Measurements from ENCODE around the gene SOS1.

Gene SOS1

DNA sequence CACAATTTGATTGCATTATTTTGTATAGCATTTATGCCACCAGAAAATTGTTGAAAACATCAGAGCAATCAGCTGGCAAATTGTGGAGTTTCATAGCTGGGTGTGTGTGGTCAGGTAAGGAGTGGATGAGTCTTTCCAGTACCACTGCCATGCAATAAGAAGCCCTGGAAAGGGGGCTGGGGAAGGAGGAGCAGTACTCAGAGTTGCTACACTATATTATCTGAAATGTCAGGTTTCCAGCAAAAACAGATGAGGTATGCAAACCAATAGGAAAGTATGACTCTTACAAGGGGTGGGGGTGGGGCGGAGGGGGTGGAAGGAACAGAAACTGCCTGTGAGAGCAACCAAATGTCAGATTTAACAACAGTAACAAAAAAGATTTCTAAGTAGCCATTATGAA, 112.2 kb downstream of the SOS1 start:
- H3K4me3 ChIP-seq (ENCODE audit: low read length): no peak overlapping the region
- no peak for TF ChIP-seq ZNF274 (IDR thresholded peaks at IDR 0.05; ENCODE audit: low read depth, low read length)

- no peak overlapping the region for H3K4me3 ChIP-seq (ENCODE audit: low read length)
- TF ChIP-seq ZNF274 (IDR thresholded peaks at IDR 0.05; ENCODE audit: low read depth, low read length): no peak
Measured at GRCh38 chr2:39007875-39008504, 112.9 kb downstream of the SOS1 start.

- H3K4me3 ChIP-seq (ENCODE audit: low read length): no peak overlapping the region
- TF ChIP-seq ZNF274 (IDR thresholded peaks at IDR 0.05; ENCODE audit: low read depth, low read length): no peak
Measured at GRCh38 chr2:39000552-39000951, 120.3 kb downstream of the SOS1 start.

DNA sequence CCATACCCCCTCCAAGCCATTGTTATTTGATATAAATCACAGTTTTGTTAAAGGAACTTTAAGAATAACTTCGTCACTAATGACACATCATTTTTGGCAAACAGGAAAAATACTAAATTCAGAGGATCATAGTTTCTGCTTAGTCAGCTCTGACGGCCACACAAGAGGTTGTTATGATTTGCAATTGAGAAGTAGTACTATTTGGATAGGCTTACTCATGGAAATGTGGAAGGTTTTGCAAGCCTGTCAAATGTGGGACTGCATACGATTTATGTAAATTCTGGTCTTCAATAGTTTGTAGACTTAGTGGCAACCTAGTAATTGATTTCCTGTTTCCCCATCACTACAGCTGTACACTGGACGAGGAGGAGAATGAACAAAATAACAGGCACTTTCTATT, 123.1 kb downstream of the SOS1 start:
- no peak for TF ChIP-seq ZNF274 (IDR thresholded peaks at IDR 0.05; ENCODE audit: low read depth, low read length)
- no peak overlapping the region for H3K4me3 ChIP-seq (ENCODE audit: low read length)

GRCh38 chr2:38991899-38992298, 129.0 kb downstream of the SOS1 start:
- TF ChIP-seq ZNF274 (IDR thresholded peaks at IDR 0.05; ENCODE audit: low read depth, low read length): no peak
- H3K4me3 ChIP-seq (ENCODE audit: low read length): no peak overlapping the region

- no peak for TF ChIP-seq ZNF274 (IDR thresholded peaks at IDR 0.05; ENCODE audit: low read depth, low read length)
- H3K4me3 ChIP-seq (ENCODE audit: low read length): no peak overlapping the region
Measured at GRCh38 chr2:38988716-38989115, 132.1 kb downstream of the SOS1 start.

DNA sequence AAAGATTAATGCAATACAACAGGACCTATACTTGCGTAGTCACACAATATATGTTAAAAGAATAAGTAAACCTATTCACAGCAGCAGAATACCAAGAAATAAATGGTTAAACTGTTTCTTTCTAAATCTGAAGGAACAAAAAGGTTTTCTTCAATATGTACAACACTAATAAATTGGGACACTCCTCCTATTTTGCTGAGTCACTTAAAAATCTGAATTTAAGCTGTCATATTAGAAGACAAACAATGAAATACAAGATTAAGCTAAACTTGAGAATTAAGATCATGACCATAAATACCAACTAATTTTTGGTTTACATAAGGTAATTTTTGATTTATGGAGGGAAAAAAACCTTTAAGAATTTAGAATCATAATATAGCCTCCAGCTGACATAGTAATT, 138.4 kb downstream of the SOS1 start:
- no peak overlapping the region for H3K4me3 ChIP-seq (ENCODE audit: low read length)
- no peak for TF ChIP-seq ZNF274 (IDR thresholded peaks at IDR 0.05; ENCODE audit: low read depth, low read length)

DNA sequence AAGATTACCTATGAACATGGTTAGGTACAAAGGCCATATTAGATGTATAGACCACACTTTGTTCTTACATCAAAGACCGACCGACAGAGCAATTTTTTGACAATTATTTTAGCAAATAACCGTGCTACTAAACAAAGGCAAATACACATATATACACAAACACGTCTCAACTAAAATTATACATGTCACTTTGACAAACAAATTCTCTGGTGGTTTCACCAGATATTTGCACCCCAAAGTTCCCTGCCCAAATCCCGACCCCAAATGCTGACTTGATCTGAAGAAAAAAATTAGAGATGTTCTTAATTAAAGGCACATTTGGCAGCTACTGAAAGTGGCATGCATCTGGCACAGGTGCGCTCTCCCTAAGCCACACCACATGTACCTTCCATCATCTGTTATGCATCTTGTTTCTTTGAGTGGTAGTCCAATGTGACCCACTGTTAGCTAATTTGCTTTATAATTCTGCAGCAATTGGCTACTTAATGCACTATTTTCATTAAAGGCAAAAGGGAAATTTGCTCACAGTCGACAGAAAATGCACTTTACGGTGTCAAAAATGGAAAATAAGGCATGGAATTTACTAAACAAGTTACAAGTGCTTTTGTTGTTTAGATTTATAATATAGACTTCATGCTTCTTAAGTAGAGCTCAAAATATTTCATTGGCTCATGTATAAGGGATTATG, 139.0 kb downstream of the SOS1 start:
- H3K4me3 ChIP-seq (ENCODE audit: low read length): no peak overlapping the region
- TF ChIP-seq ZNF274 (IDR thresholded peaks at IDR 0.05; ENCODE audit: low read depth, low read length): no peak

GRCh38 chr2:38981003-38981669, 139.7 kb downstream of the SOS1 start:
- TF ChIP-seq ZNF274 (IDR thresholded peaks at IDR 0.05; ENCODE audit: low read depth, low read length): no peak
- no peak overlapping the region for H3K4me3 ChIP-seq (ENCODE audit: low read length)

DNA sequence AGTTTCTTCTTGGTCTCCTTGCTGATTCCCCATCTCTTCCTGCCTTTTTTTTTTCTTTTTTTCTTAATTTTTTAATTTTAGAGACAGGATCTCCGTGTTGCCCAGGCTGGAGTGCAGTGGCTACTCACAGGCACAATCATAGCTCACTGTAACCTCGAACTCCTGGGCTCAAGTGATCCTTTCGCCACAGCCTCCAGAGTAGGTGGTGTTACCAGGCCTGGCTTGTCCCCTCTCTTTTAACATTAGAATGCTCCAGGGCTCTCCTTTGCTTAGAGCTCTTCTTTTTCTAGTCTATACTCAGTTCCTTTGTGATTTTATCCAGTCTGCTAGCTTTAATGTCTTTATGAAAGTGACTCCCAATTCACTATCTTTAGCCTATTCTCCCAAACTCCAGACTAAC, 141.9 kb downstream of the SOS1 start:
- no peak overlapping the region for H3K4me3 ChIP-seq (ENCODE audit: low read length)
- TF ChIP-seq ZNF274 (IDR thresholded peaks at IDR 0.05; ENCODE audit: low read depth, low read length): no peak

DNA sequence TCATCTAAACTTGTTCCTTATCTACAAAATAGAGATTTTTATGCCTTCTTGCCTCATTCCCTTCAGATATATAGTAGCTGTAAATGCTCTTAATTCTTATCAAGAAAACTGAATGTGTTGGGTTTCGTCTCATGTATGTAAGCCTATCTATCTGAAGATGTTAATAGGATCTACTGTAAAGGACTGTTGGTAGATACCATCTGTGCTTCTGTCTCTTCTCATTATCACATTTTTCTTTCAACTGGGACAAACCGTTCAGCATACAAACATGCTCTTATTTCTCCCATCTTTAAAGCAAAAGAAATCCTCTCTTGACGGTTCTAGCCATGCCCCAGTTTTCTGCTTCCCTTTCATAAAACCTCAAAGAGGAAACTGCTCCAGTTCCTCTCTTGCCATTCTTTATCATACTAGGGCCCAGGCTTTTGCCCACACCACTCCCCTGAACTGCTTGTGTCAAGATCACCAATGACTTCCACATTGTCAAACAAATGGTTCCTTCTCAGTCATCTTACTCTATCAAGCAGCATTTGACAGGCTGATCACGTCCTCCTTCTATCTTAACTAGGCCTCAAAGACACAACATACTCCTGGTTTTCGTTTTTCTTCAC, 142.5 kb downstream of the SOS1 start:
- no peak overlapping the region for H3K4me3 ChIP-seq (ENCODE audit: low read length)
- TF ChIP-seq ZNF274 (IDR thresholded peaks at IDR 0.05; ENCODE audit: low read depth, low read length): no peak

DNA sequence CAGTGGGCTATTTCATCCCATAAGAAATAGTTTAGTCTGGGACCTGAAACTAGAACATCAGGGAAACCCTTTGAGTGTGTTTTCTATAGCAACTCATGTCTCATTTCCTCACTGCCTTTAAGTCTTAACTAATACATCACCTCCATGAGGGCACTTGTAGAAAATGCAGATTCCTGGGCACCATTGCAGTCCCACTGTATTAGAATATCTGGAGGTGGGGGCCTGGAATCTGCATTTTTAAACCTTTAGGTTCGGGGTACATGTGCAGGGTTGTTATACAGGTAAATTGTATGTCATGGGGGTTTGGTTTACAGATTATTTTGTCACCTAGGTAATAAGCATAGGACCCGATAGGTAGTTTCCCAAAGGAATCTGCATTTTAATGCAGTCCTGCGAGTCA, 143.8 kb downstream of the SOS1 start:
- TF ChIP-seq ZNF274 (IDR thresholded peaks at IDR 0.05; ENCODE audit: low read depth, low read length): no peak

DNA sequence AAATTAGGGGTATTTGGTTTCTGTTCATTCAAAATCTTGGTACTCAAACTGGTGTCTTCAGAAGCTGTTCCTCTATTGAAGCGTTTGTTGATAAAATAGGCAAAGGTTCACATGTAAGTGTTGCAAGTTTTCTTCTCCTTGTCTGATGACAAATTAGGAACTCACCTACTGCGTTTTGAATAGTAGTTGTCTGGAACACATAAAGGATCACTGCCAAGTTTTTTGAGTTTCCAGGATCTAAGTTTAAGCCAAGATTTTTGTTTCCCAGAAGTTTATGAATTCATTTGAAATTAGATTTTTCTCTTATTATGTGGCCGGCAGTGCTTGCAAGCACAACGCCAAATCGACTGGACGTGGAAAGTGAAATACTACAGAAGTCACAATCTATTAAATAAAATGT, 145.8 kb downstream of the SOS1 start:
- H3K4me3 ChIP-seq (ENCODE audit: low read length): no peak overlapping the region
- TF ChIP-seq ZNF274 (IDR thresholded peaks at IDR 0.05; ENCODE audit: low read depth, low read length): no peak

More for the DNA sequence above, 143.8 kb downstream of the SOS1 start:
- H3K4me3 ChIP-seq (ENCODE audit: low read length): no peak overlapping the region

GRCh38 chr2:38973266-38973665, 147.6 kb downstream of the SOS1 start:
- no peak for TF ChIP-seq ZNF274 (IDR thresholded peaks at IDR 0.05; ENCODE audit: low read depth, low read length)

GRCh38 chr2:38971377-38971776, 149.5 kb downstream of the SOS1 start:
- no peak for TF ChIP-seq ZNF274 (IDR thresholded peaks at IDR 0.05; ENCODE audit: low read depth, low read length)
- H3K4me3 ChIP-seq (ENCODE audit: low read length): no peak overlapping the region

More at GRCh38 chr2:38973266-38973665, 147.6 kb downstream of the SOS1 start:
- H3K4me3 ChIP-seq (ENCODE audit: low read length): no peak overlapping the region

Measured in GM08714 (cell line).